ENCODE results near the gene CDH12.

Gene CDH12

GRCh38 chr5:21919414-21920022 lies 933.6 kb downstream of the CDH12 start:
- no peak for DNase-seq

GRCh38 chr5:21918451-21918850 lies 934.7 kb downstream of the CDH12 start:
- no peak for DNase-seq

GRCh38 chr5:21910731-21911130 lies 942.4 kb downstream of the CDH12 start:
- no peak for DNase-seq

GRCh38 chr5:21895766-21896350 lies 957.3 kb downstream of the CDH12 start:
- DNase-seq: no peak

GRCh38 chr5:21893161-21893560 lies 960.0 kb downstream of the CDH12 start:
- no peak for DNase-seq

GRCh38 chr5:21889581-21889980 lies 963.6 kb downstream of the CDH12 start:
- DNase-seq: no peak

- DNase-seq: no peak
These were observed 970.9 kb downstream of the CDH12 start for GRCh38 chr5:21882074-21882745.

- no peak for DNase-seq
These were observed 973.0 kb downstream of the CDH12 start for GRCh38 chr5:21880164-21880563.

GRCh38 chr5:21862986-21863385 lies 990.2 kb downstream of the CDH12 start:
- DNase-seq: no peak

GRCh38 chr5:21858441-21858840 lies 994.7 kb downstream of the CDH12 start:
- no peak for DNase-seq

GRCh38 chr5:21856987-21857386 lies 996.2 kb downstream of the CDH12 start:
- DNase-seq: no peak

- DNase-seq: no peak
These were observed 1005.8 kb downstream of the CDH12 start for GRCh38 chr5:21847300-21847699.

GRCh38 chr5:21844960-21845359 lies 1008.2 kb downstream of the CDH12 start:
- DNase-seq: no peak

- DNase-seq: no peak
These were observed 1018.3 kb downstream of the CDH12 start for GRCh38 chr5:21834863-21835262.

- no peak for DNase-seq
These were observed 1021.9 kb downstream of the CDH12 start for GRCh38 chr5:21831145-21831787.

- DNase-seq: no peak
These were observed 1026.3 kb downstream of the CDH12 start for GRCh38 chr5:21826884-21827283.

GRCh38 chr5:21823588-21823987 lies 1029.6 kb downstream of the CDH12 start:
- no peak for DNase-seq

- DNase-seq: no peak
These were observed 1030.0 kb downstream of the CDH12 start for GRCh38 chr5:21823076-21823574.

- DNase-seq: no peak
These were observed 1032.6 kb downstream of the CDH12 start for GRCh38 chr5:21820527-21820926.

GRCh38 chr5:21818370-21818720 lies 1034.8 kb downstream of the CDH12 start:
- no peak for DNase-seq

GRCh38 chr5:21817668-21818369 lies 1035.3 kb downstream of the CDH12 start:
- DNase-seq: no peak

GRCh38 chr5:21810737-21811316 lies 1042.3 kb downstream of the CDH12 start:
- DNase-seq: no peak

GRCh38 chr5:21809611-21810010 lies 1043.5 kb downstream of the CDH12 start:
- no peak for DNase-seq

Measured in activated CD4-positive, alpha-beta T cell treated with anti-CD3 and anti-CD28 coated beads, Interleukin-2, amount 50 U/mL, for 48 hours (primary cell).